ENCODE data around the gene CDH4. TPM values are rescaled to one million over a fixed set of nuclear protein-coding genes. Genes with fewer than 3 reads are reported as not detected.

The CDH4 gene
- total and polyA plus RNA-seq, 2 donors (not counting 1 experiment from before 2014, with no cell fraction given), result not detected

DNA sequence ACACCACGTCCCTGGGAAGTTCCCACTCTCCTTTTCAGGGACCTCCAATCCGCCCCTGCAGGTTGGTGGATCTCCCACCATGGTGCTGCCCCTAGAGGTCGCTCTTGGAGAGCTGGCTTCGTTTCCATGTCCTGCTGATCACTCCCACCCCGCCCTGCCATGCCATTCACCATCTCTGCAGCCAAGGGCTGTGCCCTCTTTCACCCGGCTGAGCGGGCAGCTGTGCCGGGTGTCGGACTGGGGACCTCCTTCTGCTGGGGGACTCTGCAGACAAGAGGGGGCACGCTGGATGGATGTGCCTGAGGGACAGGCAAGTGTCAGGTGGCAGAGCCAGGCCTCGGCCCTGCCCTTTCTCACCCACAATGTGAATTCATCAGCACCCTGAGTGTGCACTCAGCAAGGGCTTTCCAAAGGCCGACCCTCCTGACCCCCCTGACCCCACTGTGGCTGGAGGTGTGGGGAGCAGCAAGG lies 347.0 kb downstream of the CDH4 start:
- CTCF ChIA-PET, result no interaction called here
- Mint-ChIP-seq H3K4me1 (no peaks in the 10 kb centered on the region), H3K4me3 (no peak overlapping the region), H3K27ac (no peak overlapping the region), H3K9me3 (ENCODE audit: insufficient read depth) (peaks cover 8% of the 10 kb centered on the region), H3K27me3 (no peaks in the 10 kb centered on the region)
- H4K20me1 ChIP-seq (ENCODE audit: control insufficient read depth, insufficient read depth, low read length, poor library complexity, severe bottlenecking), result no peaks in the 10 kb centered on the region
- DNase-seq, result no peak
- no peak for TF ChIP-seq EZH2 (IDR thresholded peaks at IDR 0.05; ENCODE audit: borderline replicate concordance, insufficient read depth, low read depth, low read length, poor library complexity, severe bottlenecking)
- TF ChIP-seq CTCF (IDR thresholded peaks at IDR 0.05), result no peak
- no peaks in the 10 kb centered on the region for H3K27me3 ChIP-seq (replicated peaks in 1 of 4; ENCODE audit: control extremely low read depth in 1 of 4, control insufficient read depth in 3 of 4, insufficient read depth in 4 of 4, low read length in 3 of 4)
- H3K4me2 ChIP-seq (replicated peaks; ENCODE audit: low read depth, low read length, poor library complexity, severe bottlenecking), result no peak overlapping the region
- H3K9me3 ChIP-seq (ENCODE audit: control extremely low read depth in 1 of 3, control insufficient read depth in 2 of 3, insufficient read depth in 1 of 3, low read length in 2 of 3), result peaks cover 0 to 93% (median 3%) of the 10 kb centered on the region in 3 donors
- no peak overlapping the region for H2AFZ ChIP-seq (ENCODE audit: insufficient read depth, low read depth, low read length, poor library complexity, severe bottlenecking)
- no peaks in the 10 kb centered on the region for H3K4me1 ChIP-seq (ENCODE audit: control insufficient read depth in 2 of 2, insufficient read depth in 2 of 2, low read length in 2 of 2)
- no peaks in the 10 kb centered on the region for H3K79me2 ChIP-seq (ENCODE audit: control insufficient read depth, insufficient read depth, low read length)
- no peak overlapping the region for H3K9ac ChIP-seq (ENCODE audit: low read length)
- POLR2A ChIA-PET, result no interaction called here
- no peaks in the 10 kb centered on the region for H3K36me3 ChIP-seq (replicated peaks in 1 of 2; ENCODE audit: control extremely low read depth in 1 of 2, control insufficient read depth in 1 of 2, extremely low read depth in 1 of 2, insufficient read depth in 2 of 2, low read length in 1 of 2)
- ATAC-seq (ENCODE audit: low read depth), result no peak
- intact Hi-C loops (cut with micrococcal nuclease), result no loop called here
- 74% methylated on average over 9 of the region's 12 CpGs for WGBS (ENCODE audit: insufficient coverage)
- no peak overlapping the region for H3K4me3 ChIP-seq (ENCODE audit: control extremely low read depth in 1 of 5, extremely low read depth in 1 of 5, insufficient read depth in 1 of 5, low read depth in 2 of 5, low read length in 4 of 5)
- no peak overlapping the region for H3K27ac ChIP-seq (ENCODE audit: low read length in 2 of 2)

- Histone ChIP-seq H3K79me2 (ENCODE audit: control insufficient read depth, insufficient read depth, low read length) (no peaks in the 10 kb centered on the region), H3K9me3 (ENCODE audit: control extremely low read depth in 1 of 3, control insufficient read depth in 2 of 3, insufficient read depth in 1 of 3, low read length in 2 of 3) (peaks cover 0 to 94% (median 3%) of the 10 kb centered on the region in 3 donors), H3K4me3 (ENCODE audit: control extremely low read depth in 1 of 5, extremely low read depth in 1 of 5, insufficient read depth in 1 of 5, low read depth in 2 of 5, low read length in 4 of 5) (no peak overlapping the region), H3K27ac (ENCODE audit: low read length in 2 of 2) (no peak overlapping the region), H3K4me2 (replicated peaks; ENCODE audit: low read depth, low read length, poor library complexity, severe bottlenecking) (no peak overlapping the region), H2AFZ (ENCODE audit: insufficient read depth, low read depth, low read length, poor library complexity, severe bottlenecking) (no peak overlapping the region), H3K4me1 (ENCODE audit: control insufficient read depth in 2 of 2, insufficient read depth in 2 of 2, low read length in 2 of 2) (no peaks in the 10 kb centered on the region), H3K27me3 (replicated peaks in 1 of 4; ENCODE audit: control extremely low read depth in 1 of 4, control insufficient read depth in 3 of 4, insufficient read depth in 4 of 4, low read length in 3 of 4) (no peaks in the 10 kb centered on the region), H3K36me3 (replicated peaks in 1 of 2; ENCODE audit: control extremely low read depth in 1 of 2, control insufficient read depth in 1 of 2, extremely low read depth in 1 of 2, insufficient read depth in 2 of 2, low read length in 1 of 2) (no peaks in the 10 kb centered on the region), H4K20me1 (ENCODE audit: control insufficient read depth, insufficient read depth, low read length, poor library complexity, severe bottlenecking) (no peaks in the 10 kb centered on the region), H3K9ac (ENCODE audit: low read length) (no peak overlapping the region)
- intact Hi-C loops (cut with micrococcal nuclease), result no loop called here
- Mint-ChIP-seq H3K27ac (no peak overlapping the region), H3K4me1 (no peaks in the 10 kb centered on the region), H3K9me3 (ENCODE audit: insufficient read depth) (peaks cover 8% of the 10 kb centered on the region), H3K4me3 (no peak overlapping the region), H3K27me3 (no peaks in the 10 kb centered on the region)
- CTCF ChIA-PET, result no interaction called here
- WGBS (ENCODE audit: insufficient coverage), result 74% methylated on average over 13 of the region's 18 CpGs
- ATAC-seq (ENCODE audit: low read depth) (no peak), DNase-seq (no peak)
- POLR2A ChIA-PET, result no interaction called here
- TF ChIP-seq CTCF (IDR thresholded peaks at IDR 0.05) (no peak), EZH2 (IDR thresholded peaks at IDR 0.05; ENCODE audit: borderline replicate concordance, insufficient read depth, low read depth, low read length, poor library complexity, severe bottlenecking) (no peak)
Observed at GRCh38 chr20:61599541-61599992, 347.5 kb downstream of the CDH4 start.

All from B cell (primary cell).